ENCODE data around the gene TMEM126B. TPM values are rescaled to one million over a fixed set of nuclear protein-coding genes. Genes with fewer than 3 reads are reported as not detected.
"Not testable (repeated sequence)": the region's sequence is repeated elsewhere in the genome, so short reads cannot be mapped to it uniquely, and the experiment has no call there.

The TMEM126B gene
- total RNA-seq, 1 experiment from 2014 or later: 65.8 TPM

- no peaks in the 10 kb centered on the region for H3K9me3 Mint-ChIP-seq
- ChIA-PET POLR2A (interaction anchor here (0.7 kb wide), 2 partner anchors 18 to 179 kb away, joined by 3 to 10 read pairs; no protein-coding TSS in a partner anchor), CTCF (no interaction called here)
- no peak for TF ChIP-seq FOXP4 (CRISPR knock-in tag; IDR thresholded peaks at IDR 0.05)
- 0 out of 2 replicates have a peak, but pooled peaks have one; percentile 72 for TF ChIP-seq ZSCAN18 (CRISPR knock-in tag; IDR thresholded peaks at IDR 0.05)
- TF ChIP-seq, protein P1, sequence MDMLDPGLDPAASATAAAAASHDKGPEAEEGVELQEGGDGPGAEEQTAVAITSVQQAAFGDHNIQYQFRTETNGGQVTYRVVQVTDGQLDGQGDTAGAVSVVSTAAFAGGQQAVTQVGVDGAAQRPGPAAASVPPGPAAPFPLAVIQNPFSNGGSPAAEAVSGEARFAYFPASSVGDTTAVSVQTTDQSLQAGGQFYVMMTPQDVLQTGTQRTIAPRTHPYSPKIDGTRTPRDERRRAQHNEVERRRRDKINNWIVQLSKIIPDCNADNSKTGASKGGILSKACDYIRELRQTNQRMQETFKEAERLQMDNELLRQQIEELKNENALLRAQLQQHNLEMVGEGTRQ (CRISPR knock-in tag; IDR thresholded peaks at IDR 0.05): no peak
- DNase-seq (ENCODE audit: low spot score) (no peak), ATAC-seq (0 out of 2 replicates have a peak, but pooled peaks have one; percentile 4)
- H3K36me3 Mint-ChIP-seq: peaks cover 5% of the 10 kb centered on the region; the same call in 1 of the 2 replicates
- no peaks in the 10 kb centered on the region for H3K27me3 Mint-ChIP-seq (ENCODE audit: low read depth)
- H3K4me1 Mint-ChIP-seq: peaks cover 25% of the 10 kb centered on the region
- no peak overlapping the region for H3K4me3 Mint-ChIP-seq
- H3K27ac Mint-ChIP-seq: peak overlapping the region; percentile 33
Measured at GRCh38 chr11:85651118-85651517, 22.7 kb downstream of the TMEM126B start.

DNA sequence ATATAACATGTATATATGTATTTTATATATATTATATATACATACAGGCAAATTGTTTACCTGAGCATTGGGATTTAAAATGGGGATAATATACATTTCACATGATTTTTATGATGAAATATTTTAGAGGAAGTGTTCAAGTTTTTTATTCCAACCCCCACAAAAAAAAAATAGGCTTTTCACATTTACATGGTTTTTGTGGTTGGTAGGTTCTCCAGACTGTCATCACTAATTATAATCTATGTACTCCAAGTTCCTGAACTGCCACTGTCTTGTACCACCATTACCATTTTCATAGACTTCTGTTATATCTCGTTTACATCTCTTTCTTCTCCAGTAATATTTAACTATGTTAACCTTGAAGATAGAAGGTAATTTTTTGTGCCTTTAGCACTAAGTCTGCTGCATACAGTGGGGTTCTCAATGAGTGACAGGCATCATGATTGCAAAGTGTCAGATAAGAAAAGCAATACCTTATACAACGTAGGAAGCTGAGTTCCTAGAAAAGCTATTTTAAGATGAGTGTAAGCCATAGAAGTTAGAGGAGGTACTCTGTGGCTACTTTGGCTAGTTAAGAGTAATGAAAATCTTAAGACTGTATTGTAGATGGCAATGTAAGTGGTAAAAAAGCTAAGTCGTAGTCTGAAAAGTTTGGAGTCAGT lies 24.5 kb downstream of the TMEM126B start:
- peaks cover 19% of the 10 kb centered on the region for H3K36me3 Mint-ChIP-seq
- DNase-seq (ENCODE audit: low spot score) (no peak), ATAC-seq (no peak)
- CTCF ChIA-PET: no interaction called here
- H3K4me1 Mint-ChIP-seq: peaks cover 21% of the 10 kb centered on the region
- TF ChIP-seq ZNF219 (CRISPR knock-in tag; IDR thresholded peaks at IDR 0.05; ENCODE audit: borderline replicate concordance) (no peak), RELA (CRISPR knock-in tag; IDR thresholded peaks at IDR 0.05; ENCODE audit: borderline replicate concordance) (no peak), CTCF (IDR thresholded peaks at IDR 0.05) (no peak), ZNF232 (CRISPR knock-in tag; IDR thresholded peaks at IDR 0.05) (no peak), ZNF138 (CRISPR knock-in tag; conservative IDR thresholded peaks at IDR 0.05) (no peak), NFE2L1 (CRISPR knock-in tag; IDR thresholded peaks at IDR 0.05) (no peak), ZNF512 (CRISPR knock-in tag; IDR thresholded peaks at IDR 0.05; ENCODE audit: borderline replicate concordance) (no peak), ZNF423 (CRISPR knock-in tag; IDR thresholded peaks at IDR 0.05) (no peak), HMGA2 (CRISPR knock-in tag; IDR thresholded peaks at IDR 0.05) (no peak)
- TF ChIP-seq, protein P2, sequence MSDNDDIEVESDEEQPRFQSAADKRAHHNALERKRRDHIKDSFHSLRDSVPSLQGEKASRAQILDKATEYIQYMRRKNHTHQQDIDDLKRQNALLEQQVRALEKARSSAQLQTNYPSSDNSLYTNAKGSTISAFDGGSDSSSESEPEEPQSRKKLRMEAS (CRISPR knock-in tag; IDR thresholded peaks at IDR 0.05): no peak
- TF ChIP-seq, protein P3, sequence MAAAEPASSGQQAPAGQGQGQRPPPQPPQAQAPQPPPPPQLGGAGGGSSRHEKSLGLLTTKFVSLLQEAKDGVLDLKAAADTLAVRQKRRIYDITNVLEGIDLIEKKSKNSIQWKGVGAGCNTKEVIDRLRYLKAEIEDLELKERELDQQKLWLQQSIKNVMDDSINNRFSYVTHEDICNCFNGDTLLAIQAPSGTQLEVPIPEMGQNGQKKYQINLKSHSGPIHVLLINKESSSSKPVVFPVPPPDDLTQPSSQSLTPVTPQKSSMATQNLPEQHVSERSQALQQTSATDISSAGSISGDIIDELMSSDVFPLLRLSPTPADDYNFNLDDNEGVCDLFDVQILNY (CRISPR knock-in tag; IDR thresholded peaks at IDR 0.05): no peak
- H3K27ac Mint-ChIP-seq: no peak overlapping the region
- H3K27me3 Mint-ChIP-seq (ENCODE audit: low read depth): no peaks in the 10 kb centered on the region
- no peaks in the 10 kb centered on the region for H3K9me3 Mint-ChIP-seq
- no peak overlapping the region for H3K4me3 Mint-ChIP-seq
- POLR2A ChIA-PET: no interaction called here

GRCh38 chr11:85654343-85654742 lies 25.9 kb downstream of the TMEM126B start:
- Mint-ChIP-seq H3K36me3 (peaks cover 25% of the 10 kb centered on the region), H3K4me1 (peaks cover 18% of the 10 kb centered on the region)
- CTCF ChIA-PET; POLR2A ChIA-PET; H3K9me3 Mint-ChIP-seq; ATAC-seq; H3K4me3 Mint-ChIP-seq; DNase-seq (ENCODE audit: low spot score); H3K27me3 Mint-ChIP-seq (ENCODE audit: low read depth); H3K27ac Mint-ChIP-seq: not testable (repeated sequence)
